Mucosa of descending colon (tissue), 3 donors: ENCODE results near the gene DDX24. TPM values are rescaled to one million over a fixed set of nuclear protein-coding genes. Genes with fewer than 3 reads are reported as not detected.

Experiments used
- ATAC-seq: fragments of 200-7000 bp; cut with Tn5 transposase; one replicate; pipeline ENCODE4 v1.9.1; 2020; ENCODE audit warnings: mild to moderate bottlenecking, moderate library complexity
- DNase-seq, 3 donors: peaks; one replicate each; pipeline ENCODE4 v3.0.0-alpha.2; 2020
- H3K36me3 ChIP-seq: fragments of 200-600 bp; one replicate; pipeline ENCODE4 v1.8.0; 2021; ENCODE audit warnings: low read depth, mild to moderate bottlenecking
- H3K4me1 ChIP-seq: fragments of 200-600 bp; one replicate; pipeline ENCODE4 v1.8.0; 2021; ENCODE audit warnings: low read depth, mild to moderate bottlenecking
- H3K4me3 ChIP-seq: fragments of 200-600 bp; one replicate; pipeline ENCODE4 v1.8.0; 2021; ENCODE audit warnings: mild to moderate bottlenecking
- H3K9me3 ChIP-seq: fragments of 200-600 bp; one replicate; pipeline ENCODE4 v1.8.0; 2021; ENCODE audit warnings: mild to moderate bottlenecking
- CTCF ChIP-seq: fragments of 200-600 bp; IDR thresholded peaks from one replicate; pipeline ENCODE4 v1.8.0; 2022; ENCODE audit warnings: antibody characterized with exemption, mild to moderate bottlenecking
- intact Hi-C, 2 donors: fragments of 100-400 bp; cut with DNase I in 1 of 2; cut with micrococcal nuclease in 1 of 2; formaldehyde crosslinking; loops; one replicate each; pipeline versions ENCODE4 v1.11.0 to v1.11.1; 2022; cut with DNase I, micrococcal nuclease
- total RNA-seq, 3 donors: library from RNA; stranded (reverse); fragmentation: NEBNext Ultra II Directional in 2 of 3; extraction: Animal tissue kit (Norgen Biotek cat#: 25700) in 2 of 3; gene quantifications; one replicate each; pipeline versions ENCODE4 v1.2.1 to v1.2.4, GENCODE V29; 2021 to 2023
- donor health status: DM: no; HTN: no; CAD: no; lungs with moderate emphysema.
- donor health status: DM: no; HTN: no; CAD: no.
- donor health status: DM: no; HTN: yes; CAD: no.

DDX24 gene
- total RNA-seq, 3 donors from 2014 or later = 90.6 to 197 (median 107) TPM

- DNase-seq = peak; percentile 37 to 73 (median 65)
- Histone ChIP-seq H3K36me3 (no peaks in the 10 kb centered on the region), H3K4me3 (no peak overlapping the region), H3K4me1 (peaks cover 4% of the 10 kb centered on the region), H3K9me3 (no peaks in the 10 kb centered on the region)
- TF ChIP-seq CTCF = no peak
- peak; percentile 67 for ATAC-seq
- intact Hi-C loops = loop anchor here in 1 of 2 donors (10.0 kb wide), 1 partner anchor 103 kb away; no protein-coding TSS in a partner anchor
Measured at GRCh38 chr14:94031883-94032279, 49.1 kb downstream of the DDX24 start.

GRCh38 chr14:94031161-94031882 is 49.7 kb downstream of the DDX24 start:
- DNase-seq (no peak), ATAC-seq (no peak)
- Histone ChIP-seq H3K36me3 (no peaks in the 10 kb centered on the region), H3K4me1 (peaks cover 7% of the 10 kb centered on the region), H3K4me3 (no peak overlapping the region), H3K9me3 (no peaks in the 10 kb centered on the region)
- no peak for TF ChIP-seq CTCF
- intact Hi-C loops = loop anchor here in 1 of 2 donors (10.0 kb wide), 1 partner anchor 103 kb away; no protein-coding TSS in a partner anchor

GRCh38 chr14:94030571-94030970 is 50.4 kb downstream of the DDX24 start:
- ATAC-seq (no peak), DNase-seq (no peak)
- no peak overlapping the region for H3K4me3 ChIP-seq
- TF ChIP-seq CTCF = no peak
- no peaks in the 10 kb centered on the region for H3K9me3 ChIP-seq
- no peaks in the 10 kb centered on the region for H3K36me3 ChIP-seq
- intact Hi-C loops = loop anchor here in 1 of 2 donors (10.0 kb wide), 1 partner anchor 104 kb away; no protein-coding TSS in a partner anchor
- peaks cover 7% of the 10 kb centered on the region for H3K4me1 ChIP-seq

GRCh38 chr14:94029671-94030203 is 51.3 kb downstream of the DDX24 start:
- Histone ChIP-seq H3K9me3 (no peaks in the 10 kb centered on the region), H3K4me1 (peaks cover 7% of the 10 kb centered on the region), H3K4me3 (no peak overlapping the region), H3K36me3 (no peaks in the 10 kb centered on the region)
- DNase-seq (no peak), ATAC-seq (peak; percentile 22)
- intact Hi-C loops = loop anchor here in 1 of 2 donors (10.0 kb wide), 1 partner anchor 105 kb away; no protein-coding TSS in a partner anchor
- TF ChIP-seq CTCF = no peak

- Histone ChIP-seq H3K4me1 (peaks cover 7% of the 10 kb centered on the region), H3K4me3 (no peak overlapping the region), H3K36me3 (no peaks in the 10 kb centered on the region), H3K9me3 (no peaks in the 10 kb centered on the region)
- intact Hi-C loops = no loop called here
- ATAC-seq (peak; percentile 19), DNase-seq (no peak)
- no peak for TF ChIP-seq CTCF
Measured at GRCh38 chr14:94029265-94029664, 51.7 kb downstream of the DDX24 start.
